ENCODE measurements around the gene GLS2.

DNA sequence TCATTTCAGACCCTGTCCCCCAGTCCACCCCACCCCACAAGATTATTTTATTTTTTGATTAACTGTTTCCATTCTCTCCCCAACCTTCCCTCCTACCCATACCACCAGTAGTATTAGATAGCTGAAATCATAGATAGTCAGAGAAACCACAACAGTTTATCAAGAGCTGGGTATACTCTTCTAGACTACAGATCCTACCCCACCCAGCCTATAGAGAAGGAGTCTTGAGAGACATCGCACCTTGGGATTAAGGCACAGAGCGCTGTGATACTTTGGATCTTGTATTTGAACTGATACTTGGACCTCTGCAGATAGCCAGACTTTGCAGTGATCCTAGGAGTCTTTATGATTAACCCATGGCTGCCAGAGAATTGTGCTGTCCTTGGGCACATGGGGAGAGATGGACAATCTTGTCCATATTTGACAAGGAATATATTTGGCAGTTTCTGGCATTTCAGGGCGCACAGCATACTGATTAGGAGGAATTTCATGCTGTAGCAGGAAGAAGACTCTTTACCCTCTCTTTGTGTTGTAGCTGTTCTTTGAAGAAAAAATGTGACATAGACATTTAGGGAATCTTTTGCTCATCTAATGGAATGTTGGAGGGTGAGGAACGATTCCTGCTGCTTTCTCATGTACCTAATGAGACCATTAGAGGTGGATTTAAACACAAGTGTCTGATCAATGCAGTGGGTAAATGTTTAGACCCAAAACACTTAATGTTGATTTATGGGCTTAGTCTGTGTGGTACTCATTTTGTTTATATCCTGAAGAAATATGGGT is 34.6 kb upstream of the GLS2 start:
- TF ChIP-seq, protein P1, sequence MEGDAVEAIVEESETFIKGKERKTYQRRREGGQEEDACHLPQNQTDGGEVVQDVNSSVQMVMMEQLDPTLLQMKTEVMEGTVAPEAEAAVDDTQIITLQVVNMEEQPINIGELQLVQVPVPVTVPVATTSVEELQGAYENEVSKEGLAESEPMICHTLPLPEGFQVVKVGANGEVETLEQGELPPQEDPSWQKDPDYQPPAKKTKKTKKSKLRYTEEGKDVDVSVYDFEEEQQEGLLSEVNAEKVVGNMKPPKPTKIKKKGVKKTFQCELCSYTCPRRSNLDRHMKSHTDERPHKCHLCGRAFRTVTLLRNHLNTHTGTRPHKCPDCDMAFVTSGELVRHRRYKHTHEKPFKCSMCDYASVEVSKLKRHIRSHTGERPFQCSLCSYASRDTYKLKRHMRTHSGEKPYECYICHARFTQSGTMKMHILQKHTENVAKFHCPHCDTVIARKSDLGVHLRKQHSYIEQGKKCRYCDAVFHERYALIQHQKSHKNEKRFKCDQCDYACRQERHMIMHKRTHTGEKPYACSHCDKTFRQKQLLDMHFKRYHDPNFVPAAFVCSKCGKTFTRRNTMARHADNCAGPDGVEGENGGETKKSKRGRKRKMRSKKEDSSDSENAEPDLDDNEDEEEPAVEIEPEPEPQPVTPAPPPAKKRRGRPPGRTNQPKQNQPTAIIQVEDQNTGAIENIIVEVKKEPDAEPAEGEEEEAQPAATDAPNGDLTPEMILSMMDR (IDR thresholded peaks at IDR 0.05; ENCODE audit: insufficient read depth, low read length, poor library complexity, severe bottlenecking), result no peak
- no peak for TF ChIP-seq EZH2phosphoT487 (conservative IDR thresholded peaks at IDR 0.05; ENCODE audit: low read length)
